ENCODE data around the gene ABCA2.

DNA sequence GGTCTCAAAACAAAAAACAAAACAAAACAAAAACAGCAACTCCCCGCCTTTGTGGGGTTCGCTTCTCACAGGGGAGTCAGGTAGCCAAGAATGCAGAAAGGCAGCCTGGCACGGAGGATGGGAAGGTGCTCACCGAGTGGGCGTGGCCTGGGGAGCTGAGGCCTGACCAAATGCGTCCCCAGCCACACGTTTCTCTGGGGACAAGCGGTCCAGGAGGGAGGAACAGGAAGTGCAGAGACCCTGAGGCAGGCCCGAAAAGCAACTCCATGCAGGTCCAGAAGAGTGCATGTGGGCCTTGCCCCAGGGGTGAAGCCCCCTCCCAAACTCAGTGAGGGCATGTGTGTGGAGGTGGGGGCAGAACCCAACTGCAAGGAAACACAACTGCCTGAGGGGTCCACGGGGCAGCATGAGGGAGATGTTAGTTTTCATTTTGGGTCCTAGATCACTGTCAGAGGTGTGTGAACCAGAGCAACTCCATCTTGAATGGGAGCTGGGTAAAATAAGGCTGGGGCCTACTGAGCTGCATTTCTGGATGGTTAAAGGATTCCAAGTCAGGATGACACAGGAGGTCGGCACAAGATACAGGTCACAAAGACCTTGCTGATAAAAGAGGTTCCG lies 46.7 kb upstream of the ABCA2 start:
- TF ChIP-seq, protein P1, sequence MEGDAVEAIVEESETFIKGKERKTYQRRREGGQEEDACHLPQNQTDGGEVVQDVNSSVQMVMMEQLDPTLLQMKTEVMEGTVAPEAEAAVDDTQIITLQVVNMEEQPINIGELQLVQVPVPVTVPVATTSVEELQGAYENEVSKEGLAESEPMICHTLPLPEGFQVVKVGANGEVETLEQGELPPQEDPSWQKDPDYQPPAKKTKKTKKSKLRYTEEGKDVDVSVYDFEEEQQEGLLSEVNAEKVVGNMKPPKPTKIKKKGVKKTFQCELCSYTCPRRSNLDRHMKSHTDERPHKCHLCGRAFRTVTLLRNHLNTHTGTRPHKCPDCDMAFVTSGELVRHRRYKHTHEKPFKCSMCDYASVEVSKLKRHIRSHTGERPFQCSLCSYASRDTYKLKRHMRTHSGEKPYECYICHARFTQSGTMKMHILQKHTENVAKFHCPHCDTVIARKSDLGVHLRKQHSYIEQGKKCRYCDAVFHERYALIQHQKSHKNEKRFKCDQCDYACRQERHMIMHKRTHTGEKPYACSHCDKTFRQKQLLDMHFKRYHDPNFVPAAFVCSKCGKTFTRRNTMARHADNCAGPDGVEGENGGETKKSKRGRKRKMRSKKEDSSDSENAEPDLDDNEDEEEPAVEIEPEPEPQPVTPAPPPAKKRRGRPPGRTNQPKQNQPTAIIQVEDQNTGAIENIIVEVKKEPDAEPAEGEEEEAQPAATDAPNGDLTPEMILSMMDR (IDR thresholded peaks at IDR 0.05; ENCODE audit: insufficient read depth, low read length, poor library complexity, severe bottlenecking): no peak
- TF ChIP-seq EZH2phosphoT487 (conservative IDR thresholded peaks at IDR 0.05; ENCODE audit: low read length): no peak
